Epithelial cell of prostate (primary cell): ENCODE data around the gene RIMOC1.
"Not testable (repeated sequence)": the region's sequence is repeated elsewhere in the genome, so short reads cannot be mapped to it uniquely, and the experiment has no call there.

ENCODE experiments used
- DNase-seq: peaks from one replicate; pipeline ENCODE4 v3.0.0-alpha.2; 2011; ENCODE audit warnings: low read depth, low spot score
- H3K27ac ChIP-seq: fragments of 450-650 bp; 2 replicates; pipeline ENCODE4 v1.5.1; 2017; ENCODE audit warnings: mild to moderate bottlenecking

Gene RIMOC1

GRCh38 chr5:41885286-41885685, 18.9 kb upstream of the RIMOC1 start:
- no peak for DNase-seq
- H3K27ac ChIP-seq: no peak overlapping the region

GRCh38 chr5:41891066-41891707, 13.0 kb upstream of the RIMOC1 start:
- no peak for DNase-seq
- H3K27ac ChIP-seq: no peak overlapping the region

DNA sequence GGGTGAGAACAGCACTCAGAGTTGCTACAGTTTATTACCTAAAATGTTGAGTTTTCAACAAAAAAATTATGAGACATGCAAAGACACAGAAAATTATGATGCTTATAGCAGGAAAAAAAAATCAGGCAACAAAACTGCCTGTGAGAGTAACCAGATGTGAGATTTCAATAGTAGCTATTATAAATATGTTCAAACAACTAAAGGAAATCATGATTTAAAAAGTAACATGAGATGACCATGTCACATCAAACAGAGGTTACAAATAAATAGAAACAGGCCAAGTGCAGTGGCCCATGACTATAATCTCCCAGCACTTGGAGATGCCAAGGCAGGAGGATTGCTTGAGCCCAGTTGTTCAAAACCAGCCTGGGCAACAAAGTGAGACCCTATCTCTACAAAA, 12.1 kb upstream of the RIMOC1 start:
- H3K27ac ChIP-seq: no peak overlapping the region
- no peak for DNase-seq

DNA sequence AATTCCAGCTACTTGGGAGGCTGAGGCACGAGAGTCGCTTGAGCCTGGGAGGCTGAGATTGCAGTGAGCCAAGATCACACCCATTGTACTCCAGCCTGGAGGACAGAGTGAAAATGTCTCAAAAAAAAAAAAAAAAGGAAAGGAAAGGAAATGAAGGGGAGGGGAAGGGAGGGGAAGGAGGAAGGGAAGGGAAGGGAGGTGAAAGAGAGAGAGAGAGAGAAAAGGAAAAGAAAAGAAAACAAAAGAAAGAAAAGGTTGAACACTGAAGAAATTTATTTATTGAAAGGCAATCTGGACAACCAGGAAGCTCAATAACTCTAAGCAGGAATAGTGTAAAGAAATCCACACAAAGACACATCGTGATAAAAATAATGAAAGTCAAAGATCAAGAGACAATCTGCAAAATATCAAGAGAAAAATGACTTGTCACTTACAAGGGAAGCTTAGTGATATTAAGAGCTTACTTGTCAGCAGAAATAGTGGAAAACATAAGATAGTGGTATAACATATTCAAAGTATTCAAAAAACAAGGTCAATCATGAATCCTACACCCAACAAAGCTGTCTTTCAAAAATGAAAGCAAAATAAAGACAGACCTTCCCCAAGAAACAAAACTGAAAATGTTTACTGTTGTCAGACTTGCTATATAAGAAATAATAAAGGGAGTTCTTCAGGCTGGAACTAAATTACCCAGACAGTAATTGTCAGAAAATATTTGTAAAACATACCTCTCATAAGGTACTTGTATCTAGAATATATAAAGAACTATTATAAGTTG, 10.9 kb upstream of the RIMOC1 start:
- DNase-seq: no peak
- no peak overlapping the region for H3K27ac ChIP-seq

DNA sequence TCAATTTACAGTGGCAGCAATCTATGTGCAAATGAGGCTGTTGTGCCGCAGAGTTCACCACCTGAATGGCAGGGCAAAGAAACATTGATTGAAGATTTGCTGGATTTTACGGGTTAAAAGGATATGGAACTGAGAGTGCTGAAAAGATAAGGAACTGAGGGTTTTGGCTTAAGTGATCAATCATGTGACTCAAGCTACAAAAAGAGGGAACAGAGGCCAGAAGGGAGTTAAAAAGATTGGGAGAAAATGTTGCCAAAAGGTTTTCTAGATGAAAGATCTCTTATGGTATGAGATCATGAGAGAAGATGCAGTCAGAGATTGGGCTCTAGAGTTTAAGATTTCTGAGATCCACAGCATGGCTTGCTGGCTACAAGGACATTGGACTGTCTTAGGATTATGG, 7.9 kb upstream of the RIMOC1 start:
- DNase-seq: no peak
- no peak overlapping the region for H3K27ac ChIP-seq

DNA sequence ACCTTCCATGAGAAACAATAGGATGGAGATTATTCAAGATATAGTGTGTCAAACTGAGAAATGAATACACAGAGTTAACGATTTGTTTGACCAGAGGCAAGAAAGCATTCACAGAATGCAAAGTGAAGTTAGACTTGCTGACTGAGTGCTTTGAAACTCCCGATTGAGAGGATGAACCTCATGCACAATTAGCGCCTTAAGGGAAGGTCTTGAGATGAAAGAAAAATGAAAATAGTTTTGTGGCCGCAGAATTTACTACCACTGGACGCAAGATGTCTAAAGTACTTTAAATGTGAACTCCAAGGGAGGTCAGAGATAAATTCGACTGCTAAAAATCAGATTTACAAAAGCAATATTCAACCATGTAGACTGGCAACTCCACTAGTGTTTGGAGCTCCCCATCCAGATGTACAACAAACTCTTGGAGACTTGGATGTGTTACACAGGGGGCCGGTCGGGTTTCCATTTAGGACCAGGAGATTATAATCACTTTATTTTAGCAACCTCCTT, 707 bp upstream of the RIMOC1 start:
- DNase-seq: no peak
- H3K27ac ChIP-seq: peak overlapping the region; percentile 73

GRCh38 chr5:41906151-41906550, 2.0 kb downstream of the RIMOC1 start:
- DNase-seq: no peak
- H3K27ac ChIP-seq: no peak overlapping the region

DNA sequence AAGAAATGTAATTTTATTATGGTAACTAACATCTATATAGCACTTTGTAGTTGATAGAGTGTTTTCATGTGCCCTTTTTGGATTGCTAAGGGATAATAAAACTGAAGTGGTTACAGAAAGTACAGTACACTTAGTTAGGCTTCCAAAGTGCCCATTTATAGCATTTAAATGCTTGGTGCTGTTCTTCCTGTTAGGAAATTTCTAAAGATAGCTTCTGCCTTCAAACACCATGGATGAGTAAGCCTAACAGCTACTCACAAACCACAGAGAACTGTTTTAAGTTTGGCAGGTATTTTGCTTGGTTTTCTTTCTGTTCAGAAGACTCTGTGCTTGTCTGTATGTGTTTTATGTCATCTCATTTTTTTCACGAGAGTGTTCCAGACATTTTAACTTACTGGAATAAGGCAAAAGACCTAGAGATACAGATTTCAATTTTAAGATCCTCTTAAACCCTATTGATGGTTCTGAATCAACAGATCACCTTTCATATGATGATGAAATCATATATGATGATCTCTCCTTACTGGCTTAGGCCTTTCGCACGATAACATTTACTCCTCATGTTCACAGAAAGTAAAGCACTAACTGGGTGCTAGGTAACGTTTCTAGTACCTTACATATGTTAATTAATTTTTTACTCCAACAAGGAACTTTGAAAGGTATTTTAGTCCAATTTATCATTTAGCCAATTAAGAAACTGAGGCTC, 4.4 kb downstream of the RIMOC1 start:
- no peak for DNase-seq
- peak overlapping the region; percentile 27 for H3K27ac ChIP-seq

GRCh38 chr5:41918105-41918504, 14.0 kb downstream of the RIMOC1 start:
- no peak overlapping the region for H3K27ac ChIP-seq
- no peak for DNase-seq

- H3K27ac ChIP-seq: peak overlapping the region; percentile 41
- no peak for DNase-seq
Measured at GRCh38 chr5:41921166-41921565, 17.0 kb downstream of the RIMOC1 start.

DNA sequence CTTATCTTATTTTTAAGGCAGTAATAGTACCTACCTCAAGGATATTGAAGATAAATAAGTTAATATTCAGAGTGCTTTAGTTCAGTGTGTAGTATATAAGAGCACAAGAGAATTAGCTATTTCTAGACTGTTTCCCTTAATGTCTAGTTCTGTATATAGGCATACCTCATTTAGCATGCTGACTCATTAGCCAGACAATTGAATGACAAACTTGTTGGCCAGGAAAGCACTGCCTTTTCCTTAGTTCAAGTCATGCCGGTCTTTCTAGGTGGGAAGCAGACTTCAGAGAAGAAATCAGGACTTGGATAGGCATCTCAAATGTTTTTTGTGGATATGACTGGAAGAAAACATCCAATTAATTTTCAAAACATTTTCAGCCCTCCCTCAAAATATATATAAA, 17.7 kb downstream of the RIMOC1 start:
- peak overlapping the region; percentile 41 for H3K27ac ChIP-seq
- no peak for DNase-seq

DNA sequence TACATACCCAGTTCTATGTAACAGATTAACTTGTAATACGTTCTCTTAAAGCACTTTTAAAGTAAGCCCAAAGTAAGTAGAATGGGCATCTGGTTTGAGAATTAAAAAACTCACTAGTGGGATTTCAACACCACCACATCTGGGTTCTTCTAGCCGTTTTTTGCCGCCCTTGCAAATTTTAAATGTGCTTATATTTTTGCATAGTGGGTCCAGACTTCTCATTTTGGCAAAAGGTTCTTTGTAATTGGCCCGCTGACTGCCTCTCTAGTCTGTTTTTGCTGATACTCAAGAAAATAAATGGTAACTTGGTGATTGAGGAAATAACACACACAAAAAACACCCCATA, 20.4 kb downstream of the RIMOC1 start:
- H3K27ac ChIP-seq: peak overlapping the region; percentile 79
- DNase-seq: no peak

- DNase-seq: no peak
- peak within 1 kb of the TSS; percentile 79 for H3K27ac ChIP-seq
Measured at GRCh38 chr5:41924872-41925554, 20.9 kb downstream of the RIMOC1 start, which contains the start of gene FBXO4. Gene FBXO4 (plus strand): TSS chr5:41925281. CDS start chr5:41925310, 29 bp downstream.

GRCh38 chr5:41925555-41925951, 21.4 kb downstream of the RIMOC1 start:
- H3K27ac ChIP-seq: peak overlapping the region; percentile 79
- DNase-seq: no peak

GRCh38 chr5:41927604-41928003, 23.5 kb downstream of the RIMOC1 start:
- no peak overlapping the region for H3K27ac ChIP-seq
- DNase-seq: no peak

GRCh38 chr5:41929035-41929434, 24.9 kb downstream of the RIMOC1 start:
- DNase-seq: no peak
- no peak overlapping the region for H3K27ac ChIP-seq

GRCh38 chr5:41932770-41933169, 28.6 kb downstream of the RIMOC1 start:
- H3K27ac ChIP-seq: no peak overlapping the region
- DNase-seq: no peak

GRCh38 chr5:41935544-41935943, 31.4 kb downstream of the RIMOC1 start:
- DNase-seq: no peak

DNA sequence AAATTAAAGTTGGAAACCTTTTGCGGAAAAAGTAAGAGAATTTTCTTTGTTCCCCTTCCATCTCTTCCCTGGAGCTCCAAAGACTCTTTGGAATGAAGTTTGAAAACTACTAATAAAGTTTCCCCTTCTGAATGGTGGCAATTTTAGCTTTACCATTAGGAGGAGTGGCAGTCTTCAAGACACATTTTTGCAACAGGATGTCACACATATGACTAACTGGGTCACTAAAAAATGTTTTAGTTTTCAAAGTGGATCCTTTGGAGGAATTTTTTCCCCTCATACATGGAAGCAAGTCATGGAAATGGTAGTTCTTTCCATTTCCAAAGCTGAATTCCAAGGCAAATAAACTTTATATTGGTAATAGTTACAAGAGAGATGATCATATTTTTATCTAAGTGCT, 36.5 kb downstream of the RIMOC1 start:
- H3K27ac ChIP-seq: no peak overlapping the region
- no peak for DNase-seq

More at GRCh38 chr5:41935544-41935943, 31.4 kb downstream of the RIMOC1 start:
- no peak overlapping the region for H3K27ac ChIP-seq

DNA sequence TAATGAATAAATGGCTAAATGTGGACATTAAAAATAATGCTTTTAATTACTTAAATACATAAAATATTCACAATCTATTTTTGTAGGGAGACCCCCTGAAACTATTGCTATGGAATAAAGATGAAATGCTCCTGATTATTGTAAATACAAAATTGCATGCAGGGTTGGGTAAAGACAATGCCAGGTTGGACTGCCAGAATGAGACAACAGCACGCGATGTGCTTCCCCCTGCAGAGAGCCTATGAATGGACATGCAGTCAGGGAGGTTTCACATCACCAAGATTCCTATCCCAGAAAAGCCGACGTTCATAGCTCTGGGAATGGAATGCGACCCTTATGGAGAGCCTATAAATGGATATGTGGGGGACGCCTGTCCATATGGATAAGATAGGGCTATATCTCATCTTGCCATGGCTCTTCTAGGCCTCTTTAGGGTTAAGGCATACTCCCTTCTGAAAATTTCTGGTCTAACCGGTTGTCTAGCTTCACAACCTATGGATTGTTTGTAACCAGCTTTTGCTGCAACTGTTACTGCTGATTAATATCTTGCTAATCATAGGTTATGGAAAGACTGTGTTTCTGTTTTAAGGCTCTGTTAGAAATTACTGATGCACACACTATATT, 41.3 kb downstream of the RIMOC1 start:
- not testable (repeated sequence) for H3K27ac ChIP-seq, DNase-seq
